ENCODE measurements around the gene MPL.

GRCh38 chr1:43365678-43366077, 28.1 kb downstream of the MPL start:
- TF ChIP-seq, protein P1, sequence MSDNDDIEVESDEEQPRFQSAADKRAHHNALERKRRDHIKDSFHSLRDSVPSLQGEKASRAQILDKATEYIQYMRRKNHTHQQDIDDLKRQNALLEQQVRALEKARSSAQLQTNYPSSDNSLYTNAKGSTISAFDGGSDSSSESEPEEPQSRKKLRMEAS (IDR thresholded peaks at IDR 0.05), result no peak
- TF ChIP-seq JUND (IDR thresholded peaks at IDR 0.05) (no peak), CTCF (IDR thresholded peaks at IDR 0.05; ENCODE audit: low read depth, low read length, missing input control) (no peak), RAD21 (IDR thresholded peaks at IDR 0.05) (no peak), EGR1 (IDR thresholded peaks at IDR 0.05; ENCODE audit: low read depth in 2 of 2) (no peak), REST (IDR thresholded peaks at IDR 0.05) (no peak), TAF1 (conservative IDR thresholded peaks at IDR 0.05) (no peak), FOXA1 (IDR thresholded peaks at IDR 0.05) (no peak), YY1 (IDR thresholded peaks at IDR 0.05) (no peak), GABPA (IDR thresholded peaks at IDR 0.05 in 1 of 2, conservative IDR thresholded peaks at IDR 0.05 in 1 of 2) (no peak), ATF3 (IDR thresholded peaks at IDR 0.05) (no peak)
- TF ChIP-seq, protein P2, sequence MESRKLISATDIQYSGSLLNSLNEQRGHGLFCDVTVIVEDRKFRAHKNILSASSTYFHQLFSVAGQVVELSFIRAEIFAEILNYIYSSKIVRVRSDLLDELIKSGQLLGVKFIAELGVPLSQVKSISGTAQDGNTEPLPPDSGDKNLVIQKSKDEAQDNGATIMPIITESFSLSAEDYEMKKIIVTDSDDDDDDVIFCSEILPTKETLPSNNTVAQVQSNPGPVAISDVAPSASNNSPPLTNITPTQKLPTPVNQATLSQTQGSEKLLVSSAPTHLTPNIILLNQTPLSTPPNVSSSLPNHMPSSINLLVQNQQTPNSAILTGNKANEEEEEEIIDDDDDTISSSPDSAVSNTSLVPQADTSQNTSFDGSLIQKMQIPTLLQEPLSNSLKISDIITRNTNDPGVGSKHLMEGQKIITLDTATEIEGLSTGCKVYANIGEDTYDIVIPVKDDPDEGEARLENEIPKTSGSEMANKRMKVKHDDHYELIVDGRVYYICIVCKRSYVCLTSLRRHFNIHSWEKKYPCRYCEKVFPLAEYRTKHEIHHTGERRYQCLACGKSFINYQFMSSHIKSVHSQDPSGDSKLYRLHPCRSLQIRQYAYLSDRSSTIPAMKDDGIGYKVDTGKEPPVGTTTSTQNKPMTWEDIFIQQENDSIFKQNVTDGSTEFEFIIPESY (IDR thresholded peaks at IDR 0.05), result no peak
